Measurements from ENCODE around the gene RPL10. TPM values are rescaled to one million over a fixed set of nuclear protein-coding genes. Genes with fewer than 3 reads are reported as not detected.

RPL10 gene
- total RNA-seq, 1 experiment from 2014 or later = 2,110 TPM

GRCh38 chrX:154352012-154352401 is 46.2 kb upstream of the RPL10 start:
- no peak overlapping the region for H3K4me2 ChIP-seq (ENCODE audit: insufficient read depth, insufficient read length, low read length)
- no peak overlapping the region for H2BK5ac ChIP-seq (ENCODE audit: insufficient read length, low read length)
- no peak overlapping the region for H3K18ac ChIP-seq (ENCODE audit: insufficient read length, low read depth, low read length)
- no peaks in the 10 kb centered on the region for H3K4me1 ChIP-seq (ENCODE audit: insufficient read depth, low read length)
- no peak overlapping the region for H3K27ac ChIP-seq (ENCODE audit: insufficient read length, low read depth, low read length)
- no peak overlapping the region for H3K14ac ChIP-seq (ENCODE audit: insufficient read depth, low read length)
- no peak overlapping the region for H3K4ac ChIP-seq (ENCODE audit: low read depth, low read length)
- peaks cover 31 to 79% (median 63%) of the 10 kb centered on the region in 3 experiments for H3K36me3 Mint-ChIP-seq (ENCODE audit: insufficient read depth in 1 of 3, low read depth in 3 of 3)
- H3K23me2 ChIP-seq (ENCODE audit: insufficient read length, low read depth, low read length, poor library complexity, severe bottlenecking) = no peaks in the 10 kb centered on the region
- H4K8ac ChIP-seq (replicated peaks; ENCODE audit: insufficient read length, low read depth, low read length) = no peak overlapping the region
- H4K91ac ChIP-seq (ENCODE audit: insufficient read length, low read depth, low read length) = no peak overlapping the region
- H3K9me3 Mint-ChIP-seq = peaks cover 48 to 58% of the 10 kb centered on the region in 2 experiments
- H3K27me3 ChIP-seq (ENCODE audit: insufficient read depth, low read length) = no peaks in the 10 kb centered on the region
- no peak overlapping the region for H2BK12ac ChIP-seq (ENCODE audit: insufficient read length, low read depth, low read length)
- H3K9me3 ChIP-seq (ENCODE audit: control insufficient read depth, low read depth, low read length) = peaks cover 26% of the 10 kb centered on the region
- H3K79me1 ChIP-seq (ENCODE audit: insufficient read depth, low read depth, low read length, poor library complexity, severe bottlenecking) = no peaks in the 10 kb centered on the region
- no peak overlapping the region for H3T11ph ChIP-seq (ENCODE audit: low read length)
- no peak for DNase-seq
- no peak overlapping the region for H4K5ac ChIP-seq (ENCODE audit: insufficient read length, low read depth, low read length)
- TF ChIP-seq CTCF (conservative IDR thresholded peaks at IDR 0.05) = no peak
- no peaks in the 10 kb centered on the region for H3K79me2 ChIP-seq (ENCODE audit: insufficient read depth, low read length)
- no CpG with 5 or more reads among the region's 14 CpGs for WGBS (ENCODE audit: extremely low coverage, insufficient read length, low lambda C conversion rate)
- H2AFZ ChIP-seq (ENCODE audit: low read length) = no peak overlapping the region
- H4K20me1 ChIP-seq (ENCODE audit: control insufficient read depth, insufficient read depth, insufficient read length) = peaks cover 6% of the 10 kb centered on the region
- H3K23ac ChIP-seq (ENCODE audit: insufficient read length, low read depth, low read length) = no peak overlapping the region
- H3K56ac ChIP-seq (ENCODE audit: insufficient read length, low read depth, low read length) = no peak overlapping the region
- H3K9ac ChIP-seq (ENCODE audit: extremely low read depth, insufficient read length, low read length) = no peak overlapping the region
- H3K27ac Mint-ChIP-seq = no peak overlapping the region
- H2AK5ac ChIP-seq (ENCODE audit: insufficient read length, low read length) = no peak overlapping the region
- H2BK15ac ChIP-seq (ENCODE audit: low read depth, low read length) = no peak overlapping the region
- H3K27me3 Mint-ChIP-seq (ENCODE audit: low read depth) = peaks cover 5% of the 10 kb centered on the region
- H2BK20ac ChIP-seq (ENCODE audit: low read depth, low read length, poor library complexity, severe bottlenecking) = no peak overlapping the region
- no peak overlapping the region for H2BK120ac ChIP-seq (ENCODE audit: low read depth, low read length, poor library complexity, severe bottlenecking)
- H3K4me1 Mint-ChIP-seq = peaks cover 0 to 5% of the 10 kb centered on the region in 2 experiments; a peak in 2 of 4 replicates
- H3K4me3 Mint-ChIP-seq = no peak overlapping the region
